ENCODE measurements around the gene UMAD1.

The UMAD1 gene

DNA sequence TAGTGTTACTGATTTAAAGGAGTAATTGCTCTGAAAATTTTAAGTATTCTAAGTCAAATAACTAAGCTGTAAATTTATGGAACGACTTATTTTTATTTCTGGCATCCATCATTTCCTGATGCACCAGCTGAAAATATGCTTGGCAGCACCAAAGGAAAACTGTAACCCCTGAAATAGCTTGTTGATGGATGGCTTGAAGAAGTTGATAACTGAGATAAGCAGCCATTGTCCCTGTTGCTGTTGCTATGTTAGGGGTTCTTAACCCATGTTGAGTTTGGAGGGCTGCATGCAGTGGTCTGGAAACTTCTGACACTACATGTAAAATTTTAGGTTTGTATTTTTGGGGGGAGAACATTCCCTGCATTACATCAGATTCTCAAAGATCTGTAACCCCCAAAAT, 47.2 kb downstream of the UMAD1 start:
- TF ChIP-seq ESRRG (CRISPR knock-in tag; IDR thresholded peaks at IDR 0.05) (no peak), ZNF8 (CRISPR knock-in tag; IDR thresholded peaks at IDR 0.05) (no peak), SNAI2 (CRISPR knock-in tag; IDR thresholded peaks at IDR 0.05) (no peak), TOX (CRISPR knock-in tag; IDR thresholded peaks at IDR 0.05; ENCODE audit: borderline replicate concordance) (no peak), ZFP30 (CRISPR knock-in tag; IDR thresholded peaks at IDR 0.05) (no peak), RARB (CRISPR knock-in tag; IDR thresholded peaks at IDR 0.05) (no peak), TCF4 (CRISPR knock-in tag; IDR thresholded peaks at IDR 0.05; ENCODE audit: borderline replicate concordance) (no peak), GLIS3 (CRISPR knock-in tag; IDR thresholded peaks at IDR 0.05) (no peak), ZFP3 (CRISPR knock-in tag; IDR thresholded peaks at IDR 0.05) (peak; percentile 77), CSDC2 (CRISPR knock-in tag; IDR thresholded peaks at IDR 0.05) (no peak), ISL1 (CRISPR knock-in tag; IDR thresholded peaks at IDR 0.05) (peak; percentile 35; the same call in 1 of the 2 replicates), ZNF70 (CRISPR knock-in tag; IDR thresholded peaks at IDR 0.05) (no peak)
- TF ChIP-seq, protein P1, sequence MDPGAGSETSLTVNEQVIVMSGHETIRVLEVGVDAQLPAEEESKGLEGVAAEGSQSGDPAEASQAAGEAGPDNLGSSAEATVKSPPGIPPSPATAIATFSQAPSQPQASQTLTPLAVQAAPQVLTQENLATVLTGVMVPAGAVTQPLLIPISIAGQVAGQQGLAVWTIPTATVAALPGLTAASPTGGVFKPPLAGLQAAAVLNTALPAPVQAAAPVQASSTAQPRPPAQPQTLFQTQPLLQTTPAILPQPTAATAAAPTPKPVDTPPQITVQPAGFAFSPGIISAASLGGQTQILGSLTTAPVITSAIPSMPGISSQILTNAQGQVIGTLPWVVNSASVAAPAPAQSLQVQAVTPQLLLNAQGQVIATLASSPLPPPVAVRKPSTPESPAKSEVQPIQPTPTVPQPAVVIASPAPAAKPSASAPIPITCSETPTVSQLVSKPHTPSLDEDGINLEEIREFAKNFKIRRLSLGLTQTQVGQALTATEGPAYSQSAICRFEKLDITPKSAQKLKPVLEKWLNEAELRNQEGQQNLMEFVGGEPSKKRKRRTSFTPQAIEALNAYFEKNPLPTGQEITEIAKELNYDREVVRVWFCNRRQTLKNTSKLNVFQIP (CRISPR knock-in tag; IDR thresholded peaks at IDR 0.05; ENCODE audit: borderline replicate concordance, low read depth) = no peak
- TF ChIP-seq, protein P2, sequence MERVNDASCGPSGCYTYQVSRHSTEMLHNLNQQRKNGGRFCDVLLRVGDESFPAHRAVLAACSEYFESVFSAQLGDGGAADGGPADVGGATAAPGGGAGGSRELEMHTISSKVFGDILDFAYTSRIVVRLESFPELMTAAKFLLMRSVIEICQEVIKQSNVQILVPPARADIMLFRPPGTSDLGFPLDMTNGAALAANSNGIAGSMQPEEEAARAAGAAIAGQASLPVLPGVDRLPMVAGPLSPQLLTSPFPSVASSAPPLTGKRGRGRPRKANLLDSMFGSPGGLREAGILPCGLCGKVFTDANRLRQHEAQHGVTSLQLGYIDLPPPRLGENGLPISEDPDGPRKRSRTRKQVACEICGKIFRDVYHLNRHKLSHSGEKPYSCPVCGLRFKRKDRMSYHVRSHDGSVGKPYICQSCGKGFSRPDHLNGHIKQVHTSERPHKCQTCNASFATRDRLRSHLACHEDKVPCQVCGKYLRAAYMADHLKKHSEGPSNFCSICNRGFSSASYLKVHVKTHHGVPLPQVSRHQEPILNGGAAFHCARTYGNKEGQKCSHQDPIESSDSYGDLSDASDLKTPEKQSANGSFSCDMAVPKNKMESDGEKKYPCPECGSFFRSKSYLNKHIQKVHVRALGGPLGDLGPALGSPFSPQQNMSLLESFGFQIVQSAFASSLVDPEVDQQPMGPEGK (CRISPR knock-in tag; IDR thresholded peaks at IDR 0.05; ENCODE audit: borderline replicate concordance) = no peak
- ATAC-seq = no peak

DNA sequence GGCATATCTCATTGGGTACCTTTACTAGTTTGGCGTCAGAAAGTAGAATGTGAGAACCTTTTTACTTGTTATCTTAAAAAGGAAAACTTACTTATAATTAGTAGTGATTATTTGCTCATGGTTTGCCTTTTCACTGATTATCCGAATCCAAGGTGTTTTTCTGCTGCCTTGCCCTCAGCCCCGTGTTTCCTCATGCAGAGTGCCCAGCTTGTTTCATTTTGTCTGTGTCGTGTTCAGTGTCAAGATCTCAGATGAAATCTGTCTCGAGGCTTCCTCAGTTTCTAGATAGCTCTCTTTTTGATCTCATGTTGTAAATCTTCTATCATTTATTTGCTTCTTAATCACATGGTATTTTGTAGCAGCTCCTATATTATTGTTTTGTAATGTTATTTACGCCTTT, 47.8 kb downstream of the UMAD1 start:
- TF ChIP-seq, protein P2 (CRISPR knock-in tag; IDR thresholded peaks at IDR 0.05; ENCODE audit: borderline replicate concordance) = no peak
- TF ChIP-seq PPARA (CRISPR knock-in tag; IDR thresholded peaks at IDR 0.05; ENCODE audit: borderline replicate concordance) (no peak), OSR1 (CRISPR knock-in tag; IDR thresholded peaks at IDR 0.05) (no peak)
- no peak for ATAC-seq

DNA sequence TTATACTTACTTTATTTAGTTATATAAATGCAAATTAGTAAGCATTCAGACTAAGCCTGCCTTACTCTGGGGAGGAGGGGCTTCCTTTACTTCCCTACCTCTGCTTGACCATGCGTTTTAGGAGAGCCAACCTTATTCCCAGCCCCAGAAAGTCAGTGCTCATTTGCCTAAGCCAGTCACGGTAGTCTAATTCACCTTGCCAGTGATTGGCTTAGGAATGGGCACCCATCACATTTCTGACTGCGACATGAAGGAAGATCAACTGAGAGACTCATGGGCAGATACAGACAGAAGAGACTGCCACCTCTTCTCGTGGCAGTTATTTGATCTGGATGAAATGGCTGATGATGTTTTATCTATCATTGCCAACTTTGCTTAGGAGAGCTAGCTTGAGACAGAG, 48.4 kb downstream of the UMAD1 start:
- TF ChIP-seq, protein P3, sequence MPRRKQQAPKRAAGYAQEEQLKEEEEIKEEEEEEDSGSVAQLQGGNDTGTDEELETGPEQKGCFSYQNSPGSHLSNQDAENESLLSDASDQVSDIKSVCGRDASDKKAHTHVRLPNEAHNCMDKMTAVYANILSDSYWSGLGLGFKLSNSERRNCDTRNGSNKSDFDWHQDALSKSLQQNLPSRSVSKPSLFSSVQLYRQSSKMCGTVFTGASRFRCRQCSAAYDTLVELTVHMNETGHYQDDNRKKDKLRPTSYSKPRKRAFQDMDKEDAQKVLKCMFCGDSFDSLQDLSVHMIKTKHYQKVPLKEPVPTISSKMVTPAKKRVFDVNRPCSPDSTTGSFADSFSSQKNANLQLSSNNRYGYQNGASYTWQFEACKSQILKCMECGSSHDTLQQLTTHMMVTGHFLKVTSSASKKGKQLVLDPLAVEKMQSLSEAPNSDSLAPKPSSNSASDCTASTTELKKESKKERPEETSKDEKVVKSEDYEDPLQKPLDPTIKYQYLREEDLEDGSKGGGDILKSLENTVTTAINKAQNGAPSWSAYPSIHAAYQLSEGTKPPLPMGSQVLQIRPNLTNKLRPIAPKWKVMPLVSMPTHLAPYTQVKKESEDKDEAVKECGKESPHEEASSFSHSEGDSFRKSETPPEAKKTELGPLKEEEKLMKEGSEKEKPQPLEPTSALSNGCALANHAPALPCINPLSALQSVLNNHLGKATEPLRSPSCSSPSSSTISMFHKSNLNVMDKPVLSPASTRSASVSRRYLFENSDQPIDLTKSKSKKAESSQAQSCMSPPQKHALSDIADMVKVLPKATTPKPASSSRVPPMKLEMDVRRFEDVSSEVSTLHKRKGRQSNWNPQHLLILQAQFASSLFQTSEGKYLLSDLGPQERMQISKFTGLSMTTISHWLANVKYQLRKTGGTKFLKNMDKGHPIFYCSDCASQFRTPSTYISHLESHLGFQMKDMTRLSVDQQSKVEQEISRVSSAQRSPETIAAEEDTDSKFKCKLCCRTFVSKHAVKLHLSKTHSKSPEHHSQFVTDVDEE (CRISPR knock-in tag; IDR thresholded peaks at IDR 0.05) = no peak
- TF ChIP-seq, protein P1 (CRISPR knock-in tag; IDR thresholded peaks at IDR 0.05; ENCODE audit: borderline replicate concordance, low read depth) = no peak
- TF ChIP-seq ZC3H10 (CRISPR knock-in tag; IDR thresholded peaks at IDR 0.05) (no peak), OSR1 (CRISPR knock-in tag; IDR thresholded peaks at IDR 0.05) (no peak), BACH2 (CRISPR knock-in tag; IDR thresholded peaks at IDR 0.05; ENCODE audit: borderline replicate concordance) (no peak), GLIS3 (CRISPR knock-in tag; IDR thresholded peaks at IDR 0.05) (no peak), CSDC2 (CRISPR knock-in tag; IDR thresholded peaks at IDR 0.05) (no peak), TOX (CRISPR knock-in tag; IDR thresholded peaks at IDR 0.05; ENCODE audit: borderline replicate concordance) (no peak), SNAI2 (CRISPR knock-in tag; IDR thresholded peaks at IDR 0.05) (no peak), ZFP30 (CRISPR knock-in tag; IDR thresholded peaks at IDR 0.05) (no peak), ZFP3 (CRISPR knock-in tag; IDR thresholded peaks at IDR 0.05) (no peak), TCF4 (CRISPR knock-in tag; IDR thresholded peaks at IDR 0.05; ENCODE audit: borderline replicate concordance) (no peak), ZNF565 (CRISPR knock-in tag; conservative IDR thresholded peaks at IDR 0.05; ENCODE audit: low read depth) (no peak), RARB (CRISPR knock-in tag; IDR thresholded peaks at IDR 0.05) (no peak), ZNF70 (CRISPR knock-in tag; IDR thresholded peaks at IDR 0.05) (no peak)
- no peak for ATAC-seq

All from SK-N-SH treated with all-trans-retinoic acid at 6 μM for 48 hours (cell line).